Epithelial cell of proximal tubule (primary cell): Measurements from ENCODE around the gene ACSL5. TPM values are rescaled to one million over a fixed set of nuclear protein-coding genes. Genes with fewer than 3 reads are reported as not detected.
"Not testable (repeated sequence)": the region's sequence is repeated elsewhere in the genome, so short reads cannot be mapped to it uniquely, and the experiment has no call there.

Experiments used
- DNase-seq: peaks from one replicate; pipeline ENCODE4 v3.0.0-alpha.2; 2011; ENCODE audit warnings: low read depth
- H3K4me3 ChIP-seq: 2 replicates; pipeline ENCODE4 v1.5.1; 2011; ENCODE audit warnings: low read depth, mild to moderate bottlenecking, low read length
- CTCF ChIP-seq: conservative IDR thresholded peaks from 2 replicates; pipeline ENCODE4 v1.5.1; 2012; ENCODE audit warnings: low read depth, mild to moderate bottlenecking, low read length
- total RNA-seq: library from RNA; depleted of rRNA; stranded (reverse); fragments of >200 nt; gene quantifications from 2 replicates; pipeline ENCODE4 v1.2.3, GENCODE V29; 2015

Gene ACSL5
- total RNA-seq, 1 donor from 2014 or later: 3.1 TPM

DNA sequence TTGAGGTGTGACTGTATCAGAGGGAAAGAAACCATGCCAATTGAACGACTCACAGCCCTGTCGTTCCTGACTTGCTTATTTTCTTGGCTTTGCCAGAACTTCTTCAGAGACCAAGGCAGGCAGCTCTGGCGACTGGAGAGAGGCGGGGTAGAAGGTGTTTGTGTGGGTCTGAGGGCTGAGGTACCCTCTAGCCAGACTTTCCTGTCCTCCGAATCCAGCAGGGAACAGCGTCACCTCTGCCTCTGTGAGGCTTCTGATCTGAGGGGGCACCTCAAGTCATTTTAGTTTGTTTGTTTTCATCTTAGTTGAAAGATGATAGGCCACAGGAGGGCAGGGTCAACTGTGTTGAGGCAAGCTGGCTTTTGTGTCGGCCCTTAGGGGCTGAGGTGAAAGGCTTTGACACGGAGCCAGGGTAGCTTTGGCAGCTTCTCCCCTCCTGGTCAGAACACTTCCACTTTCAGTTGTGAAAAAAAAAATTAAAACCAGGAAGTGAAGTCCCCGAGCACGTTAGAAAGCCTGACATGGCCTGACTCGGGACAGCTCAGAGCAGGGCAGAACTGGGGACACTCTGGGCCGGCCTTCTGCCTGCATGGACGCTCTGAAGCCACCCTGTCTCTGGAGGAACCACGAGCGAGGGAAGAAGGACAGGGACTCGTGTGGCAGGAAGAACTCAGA lies 1.9 kb downstream of the ACSL5 start:
- H3K4me3 ChIP-seq: peak overlapping the region; percentile 22
- TF ChIP-seq CTCF: no peak
- DNase-seq: no peak

- peak overlapping the region; percentile 22 for H3K4me3 ChIP-seq
- no peak for TF ChIP-seq CTCF
- no peak for DNase-seq
Observed at GRCh38 chr10:112376396-112376790, 2.5 kb downstream of the ACSL5 start.

DNA sequence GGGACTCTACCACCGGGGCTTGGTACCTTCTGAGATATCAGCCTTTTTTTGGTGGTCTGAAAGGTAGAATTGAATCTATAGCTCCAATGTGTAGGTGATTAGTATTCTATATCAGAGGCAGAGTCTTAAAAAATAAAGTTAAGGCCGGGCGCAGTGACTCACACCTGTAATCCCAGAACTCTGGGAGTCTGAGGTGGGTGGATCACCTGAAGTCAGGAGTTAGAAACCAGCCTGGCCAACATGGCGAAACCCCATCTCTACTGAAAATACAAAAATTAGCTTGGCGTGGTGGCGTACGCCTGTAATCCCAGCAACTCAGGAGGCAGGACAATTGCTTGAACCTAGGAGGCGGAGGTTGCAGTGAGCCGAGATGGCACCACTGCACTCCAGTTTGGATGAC lies 3.2 kb downstream of the ACSL5 start:
- DNase-seq, H3K4me3 ChIP-seq: not testable (repeated sequence)

- no peak for DNase-seq
- TF ChIP-seq CTCF: no peak
Observed at GRCh38 chr10:112379635-112380296, 5.8 kb downstream of the ACSL5 start.

GRCh38 chr10:112382515-112383235 lies 8.8 kb downstream of the ACSL5 start:
- no peak for TF ChIP-seq CTCF
- no peak for DNase-seq
- H3K4me3 ChIP-seq: no peak overlapping the region

More at GRCh38 chr10:112379635-112380296, 5.8 kb downstream of the ACSL5 start:
- H3K4me3 ChIP-seq: no peak overlapping the region

DNA sequence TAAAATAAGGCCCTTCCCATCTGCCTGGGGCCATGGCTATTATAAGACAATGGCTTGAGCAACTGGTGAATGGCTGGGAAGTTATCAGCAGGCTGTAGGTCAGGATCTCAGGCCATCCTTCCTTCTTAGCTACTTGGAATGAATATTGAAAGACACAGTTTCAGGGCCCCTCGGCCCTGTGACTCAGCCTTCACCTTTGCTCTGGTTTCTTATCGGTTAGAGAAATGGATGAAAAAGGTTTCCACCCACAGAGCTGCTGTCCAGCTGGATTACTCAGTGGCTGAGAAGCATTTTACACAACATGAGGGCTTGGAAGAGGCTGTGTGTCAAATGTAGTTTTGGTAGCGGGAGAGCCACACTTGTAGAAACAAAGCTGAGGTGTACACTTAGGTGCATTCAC lies 9.4 kb downstream of the ACSL5 start:
- TF ChIP-seq CTCF: no peak
- no peak for DNase-seq
- no peak overlapping the region for H3K4me3 ChIP-seq

DNA sequence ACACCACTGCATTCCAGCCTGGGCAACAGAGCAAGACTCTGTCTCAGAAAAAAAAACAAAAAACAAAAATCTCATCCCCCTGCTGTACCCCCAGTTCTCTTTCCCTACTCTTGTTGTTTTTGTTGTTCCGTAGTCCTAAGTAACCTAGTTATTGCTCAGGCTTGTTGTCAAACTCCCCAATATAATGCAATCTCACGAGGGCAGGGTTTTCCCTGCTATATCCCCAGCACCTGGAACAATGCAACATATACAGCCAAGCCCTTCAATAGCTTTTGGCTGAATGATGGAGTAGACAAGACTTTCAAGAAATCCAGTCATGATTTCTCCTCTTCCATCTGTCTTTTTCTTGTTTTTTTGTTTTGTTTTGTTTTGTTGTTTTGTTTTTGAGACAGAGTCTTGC lies 10.2 kb downstream of the ACSL5 start:
- no peak for DNase-seq
- TF ChIP-seq CTCF: no peak

More for the DNA sequence above, 10.2 kb downstream of the ACSL5 start:
- no peak overlapping the region for H3K4me3 ChIP-seq
